GM12878 (cell line): ENCODE measurements around the gene EPAS1.

Experiments
- EP300 ChIP-seq, 2 experiments: fragments of 150-350 bp in 1 of 2; IDR thresholded peaks; 2 replicates each; pipeline ENCODE4 v1.6.1; 2011 to 2012; ENCODE audit warnings: low read depth in 2 of 2, low read length in 2 of 2, borderline replicate concordance in 1 of 2, improper control_type of control experiment in 1 of 2, inconsistent platforms in 1 of 2; ENCODE audit not compliant: control insufficient read depth in 1 of 2
- FOXM1 ChIP-seq: IDR thresholded peaks from 2 replicates; pipeline ENCODE4 v1.6.1; 2012; ENCODE audit warnings: low read depth, mild to moderate bottlenecking, inconsistent platforms, low read length, moderate library complexity
- TF ChIP-seq, protein P1 (sequence below), 3 experiments: IDR thresholded peaks in 2 of 3; conservative IDR thresholded peaks in 1 of 3; 2 replicates each; pipeline ENCODE4 v1.5.1; 2011; ENCODE audit warnings: low read depth in 3 of 3, low read length in 3 of 3, mild to moderate bottlenecking in 3 of 3, control low read depth in 2 of 3, moderate library complexity in 2 of 3, inconsistent platforms in 1 of 3, mixed read lengths in 1 of 3; ENCODE audit not compliant: control insufficient read depth in 2 of 3, insufficient read depth in 1 of 3; ENCODE audit errors: extremely low read depth in 1 of 3
- TF ChIP-seq, protein P2 (sequence below): fragments of 450-650 bp; IDR thresholded peaks from 2 replicates; pipeline ENCODE4 v1.6.1; 2014; ENCODE audit warnings: mild to moderate bottlenecking

DNA sequence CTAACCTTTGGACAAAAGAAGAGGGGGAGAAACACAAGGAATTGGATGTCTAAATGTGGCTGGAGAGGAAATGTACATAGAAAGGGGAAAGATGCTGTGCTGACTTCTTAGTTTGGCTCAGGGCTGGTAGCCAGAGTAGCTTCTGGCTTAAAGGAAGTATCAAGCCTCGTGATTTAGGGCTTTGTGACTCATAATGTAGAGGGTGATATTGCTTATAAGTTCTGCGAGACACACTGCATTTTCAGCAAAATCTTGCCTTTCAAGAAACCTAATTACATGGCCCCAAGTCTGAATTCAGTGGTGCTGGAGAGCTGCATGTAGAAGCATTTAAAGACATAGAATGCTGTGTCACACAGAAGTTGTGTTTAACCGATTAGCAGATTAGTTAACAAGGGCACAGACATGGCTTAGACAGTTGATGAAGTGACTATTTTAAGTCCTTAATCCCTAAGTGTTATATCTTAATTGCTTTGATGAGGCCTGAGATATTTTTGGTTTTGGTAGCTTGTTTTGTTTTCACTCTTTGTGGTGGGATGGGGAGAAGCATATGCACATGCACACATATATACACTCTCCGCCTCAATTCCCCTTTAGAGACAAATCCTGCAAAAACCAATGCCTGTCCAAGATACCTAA lies 66.4 kb downstream of the EPAS1 start:
- TF ChIP-seq, protein P1, sequence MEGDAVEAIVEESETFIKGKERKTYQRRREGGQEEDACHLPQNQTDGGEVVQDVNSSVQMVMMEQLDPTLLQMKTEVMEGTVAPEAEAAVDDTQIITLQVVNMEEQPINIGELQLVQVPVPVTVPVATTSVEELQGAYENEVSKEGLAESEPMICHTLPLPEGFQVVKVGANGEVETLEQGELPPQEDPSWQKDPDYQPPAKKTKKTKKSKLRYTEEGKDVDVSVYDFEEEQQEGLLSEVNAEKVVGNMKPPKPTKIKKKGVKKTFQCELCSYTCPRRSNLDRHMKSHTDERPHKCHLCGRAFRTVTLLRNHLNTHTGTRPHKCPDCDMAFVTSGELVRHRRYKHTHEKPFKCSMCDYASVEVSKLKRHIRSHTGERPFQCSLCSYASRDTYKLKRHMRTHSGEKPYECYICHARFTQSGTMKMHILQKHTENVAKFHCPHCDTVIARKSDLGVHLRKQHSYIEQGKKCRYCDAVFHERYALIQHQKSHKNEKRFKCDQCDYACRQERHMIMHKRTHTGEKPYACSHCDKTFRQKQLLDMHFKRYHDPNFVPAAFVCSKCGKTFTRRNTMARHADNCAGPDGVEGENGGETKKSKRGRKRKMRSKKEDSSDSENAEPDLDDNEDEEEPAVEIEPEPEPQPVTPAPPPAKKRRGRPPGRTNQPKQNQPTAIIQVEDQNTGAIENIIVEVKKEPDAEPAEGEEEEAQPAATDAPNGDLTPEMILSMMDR (IDR thresholded peaks at IDR 0.05 in 2 of 3, conservative IDR thresholded peaks at IDR 0.05 in 1 of 3; ENCODE audit: control insufficient read depth in 2 of 3, extremely low read depth in 1 of 3, insufficient read depth in 1 of 3, low read depth in 3 of 3, low read length in 3 of 3) = no peak
- TF ChIP-seq FOXM1 (no peak), EP300 (IDR thresholded peaks at IDR 0.05; ENCODE audit: borderline replicate concordance in 1 of 2, control insufficient read depth in 1 of 2, low read depth in 2 of 2, low read length in 2 of 2) (no peak)
- TF ChIP-seq, protein P2, sequence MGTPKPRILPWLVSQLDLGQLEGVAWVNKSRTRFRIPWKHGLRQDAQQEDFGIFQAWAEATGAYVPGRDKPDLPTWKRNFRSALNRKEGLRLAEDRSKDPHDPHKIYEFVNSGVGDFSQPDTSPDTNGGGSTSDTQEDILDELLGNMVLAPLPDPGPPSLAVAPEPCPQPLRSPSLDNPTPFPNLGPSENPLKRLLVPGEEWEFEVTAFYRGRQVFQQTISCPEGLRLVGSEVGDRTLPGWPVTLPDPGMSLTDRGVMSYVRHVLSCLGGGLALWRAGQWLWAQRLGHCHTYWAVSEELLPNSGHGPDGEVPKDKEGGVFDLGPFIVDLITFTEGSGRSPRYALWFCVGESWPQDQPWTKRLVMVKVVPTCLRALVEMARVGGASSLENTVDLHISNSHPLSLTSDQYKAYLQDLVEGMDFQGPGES = no peak
